Measurements from ENCODE around the gene BMPER. TPM values are rescaled to one million over a fixed set of nuclear protein-coding genes. Genes with fewer than 3 reads are reported as not detected.
"Not testable (repeated sequence)": the region's sequence is repeated elsewhere in the genome, so short reads cannot be mapped to it uniquely, and the experiment has no call there.

BMPER gene
- total RNA-seq, 2 experiments from 2014 or later: not detected

- H3K4me3 ChIP-seq (ENCODE audit: low read length): no peak overlapping the region
- no peaks in the 10 kb centered on the region for H3K36me3 Mint-ChIP-seq (ENCODE audit: low read depth)
- no peaks in the 10 kb centered on the region for H3K27me3 Mint-ChIP-seq
- TF ChIP-seq CTCF (IDR thresholded peaks at IDR 0.05): no peak
- no peak for ATAC-seq (ENCODE audit: poor library complexity)
- no peaks in the 10 kb centered on the region for H3K4me1 ChIP-seq (ENCODE audit: insufficient read depth, low read length)
- ChIA-PET CTCF (no interaction called here), POLR2A (no interaction called here)
- no peaks in the 10 kb centered on the region for H3K27me3 ChIP-seq (ENCODE audit: control insufficient read depth in 1 of 2, insufficient read depth in 2 of 2, low read length in 2 of 2)
- no peak overlapping the region for H3K4me3 Mint-ChIP-seq
- DNase-seq: no peak
- H3K9me3 ChIP-seq (ENCODE audit: control insufficient read depth in 1 of 2, insufficient read depth in 1 of 2, low read length in 2 of 2): peaks cover 0 to 13% of the 10 kb centered on the region in 2 experiments
- no peak overlapping the region for H3K27ac Mint-ChIP-seq
- no peaks in the 10 kb centered on the region for H3K4me1 Mint-ChIP-seq (ENCODE audit: low read depth)
- intact Hi-C loops (cut with DNase I, micrococcal nuclease): no loop called here
- H3K9me3 Mint-ChIP-seq: peaks cover 4% of the 10 kb centered on the region
- H3K27ac ChIP-seq (ENCODE audit: low read depth in 1 of 2, low read length in 2 of 2): no peak overlapping the region
- no peaks in the 10 kb centered on the region for H3K36me3 ChIP-seq (ENCODE audit: insufficient read depth, low read length)
These were observed 260.7 kb downstream of the BMPER start for GRCh38 chr7:34165927-34166550.

- no peak for TF ChIP-seq CTCF (IDR thresholded peaks at IDR 0.05)
- CTCF ChIA-PET: no interaction called here
- H3K4me3 Mint-ChIP-seq: no peak overlapping the region
- Histone ChIP-seq H3K9me3 (ENCODE audit: control insufficient read depth in 1 of 2, insufficient read depth in 1 of 2, low read length in 2 of 2) (peaks cover 0 to 4% of the 10 kb centered on the region in 2 experiments), H3K27me3 (ENCODE audit: control insufficient read depth in 1 of 2, insufficient read depth in 2 of 2, low read length in 2 of 2) (no peaks in the 10 kb centered on the region), H3K4me3 (ENCODE audit: low read length) (no peak overlapping the region), H3K27ac (ENCODE audit: low read depth in 1 of 2, low read length in 2 of 2) (no peak overlapping the region), H3K36me3 (ENCODE audit: insufficient read depth, low read length) (no peaks in the 10 kb centered on the region), H3K4me1 (ENCODE audit: insufficient read depth, low read length) (no peaks in the 10 kb centered on the region)
- no peak overlapping the region for H3K27ac Mint-ChIP-seq
- ATAC-seq (ENCODE audit: poor library complexity): no peak
- H3K9me3 Mint-ChIP-seq: peaks cover 4% of the 10 kb centered on the region
- H3K27me3 Mint-ChIP-seq: no peaks in the 10 kb centered on the region
- no peak for DNase-seq
- intact Hi-C loops (cut with DNase I, micrococcal nuclease): no loop called here
- POLR2A ChIA-PET: no interaction called here
- no peaks in the 10 kb centered on the region for H3K36me3 Mint-ChIP-seq (ENCODE audit: low read depth)
- H3K4me1 Mint-ChIP-seq (ENCODE audit: low read depth): no peaks in the 10 kb centered on the region
These were observed 262.7 kb downstream of the BMPER start for GRCh38 chr7:34168013-34168412.

GRCh38 chr7:34174688-34175616 is 269.6 kb downstream of the BMPER start:
- H3K4me3 Mint-ChIP-seq; CTCF ChIA-PET; H3K4me1 ChIP-seq (ENCODE audit: insufficient read depth, low read length); H3K36me3 ChIP-seq (ENCODE audit: insufficient read depth, low read length); DNase-seq; ATAC-seq (ENCODE audit: poor library complexity); H3K27me3 ChIP-seq (ENCODE audit: control insufficient read depth in 1 of 2, insufficient read depth in 2 of 2, low read length in 2 of 2); H3K36me3 Mint-ChIP-seq (ENCODE audit: low read depth); H3K4me1 Mint-ChIP-seq (ENCODE audit: low read depth); H3K9me3 Mint-ChIP-seq; H3K27me3 Mint-ChIP-seq; intact Hi-C loops (cut with DNase I, micrococcal nuclease); H3K27ac ChIP-seq (ENCODE audit: low read depth in 1 of 2, low read length in 2 of 2); POLR2A ChIA-PET; H3K9me3 ChIP-seq (ENCODE audit: control insufficient read depth in 1 of 2, insufficient read depth in 1 of 2, low read length in 2 of 2); H3K27ac Mint-ChIP-seq; H3K4me3 ChIP-seq (ENCODE audit: low read length): not testable (repeated sequence)
